ENCODE results near the gene NRXN3. TPM values are rescaled to one million over a fixed set of nuclear protein-coding genes. Genes with fewer than 3 reads are reported as not detected.

NRXN3 gene
- total and polyA plus RNA-seq, 8 donors = 0.29 to 41.1 (median 9.1) TPM

GRCh38 chr14:78950649-78951048 is 780.5 kb downstream of the NRXN3 start:
- no peaks in the 10 kb centered on the region for H3K9me3 ChIP-seq
- H3K27ac ChIP-seq = no peak overlapping the region
- H3K4me3 ChIP-seq = no peak overlapping the region
- TF ChIP-seq EP300 (IDR thresholded peaks at IDR 0.05) (no peak), POLR2AphosphoS5 (IDR thresholded peaks at IDR 0.05) (no peak), CTCF (IDR thresholded peaks at IDR 0.05) (no peak), POLR2A (IDR thresholded peaks at IDR 0.05) (no peak)
- H3K36me3 ChIP-seq = no peaks in the 10 kb centered on the region
- 10 to 33% (median 20%) methylated on average over 3 of the region's 3 CpGs for WGBS, 5 donors
- peak in 1 of 2 donors; percentile 35 for DNase-seq
- H3K27me3 ChIP-seq = no peaks in the 10 kb centered on the region
- intact Hi-C loops (cut with DNase I; ENCODE audit: low total_unique reads) = no loop called here
- no peaks in the 10 kb centered on the region for H3K4me1 ChIP-seq

GRCh38 chr14:78951602-78952001 is 781.4 kb downstream of the NRXN3 start:
- H3K4me3 ChIP-seq = no peak overlapping the region
- no peak for DNase-seq
- no peaks in the 10 kb centered on the region for H3K36me3 ChIP-seq
- H3K4me1 ChIP-seq = no peaks in the 10 kb centered on the region
- no peak overlapping the region for H3K27ac ChIP-seq
- TF ChIP-seq POLR2AphosphoS5 (IDR thresholded peaks at IDR 0.05) (no peak), CTCF (IDR thresholded peaks at IDR 0.05) (no peak), EP300 (IDR thresholded peaks at IDR 0.05) (no peak), POLR2A (IDR thresholded peaks at IDR 0.05) (no peak)
- no peaks in the 10 kb centered on the region for H3K27me3 ChIP-seq
- WGBS, 5 donors = 52 to 65% (median 63%) methylated on average over 3 of the region's 3 CpGs
- intact Hi-C loops (cut with DNase I; ENCODE audit: low total_unique reads) = no loop called here
- no peaks in the 10 kb centered on the region for H3K9me3 ChIP-seq

GRCh38 chr14:78959674-78960264 is 789.6 kb downstream of the NRXN3 start:
- Histone ChIP-seq H3K27me3 (no peaks in the 10 kb centered on the region), H3K4me1 (no peaks in the 10 kb centered on the region), H3K36me3 (no peaks in the 10 kb centered on the region), H3K4me3 (peak overlapping the region in 3 of 4 donors; percentile 16 to 18 (median 17)), H3K27ac (no peak overlapping the region), H3K9me3 (no peaks in the 10 kb centered on the region)
- WGBS, 5 donors = 24 to 30% (median 28%) methylated on average over 9 of the region's 9 CpGs
- TF ChIP-seq POLR2A (IDR thresholded peaks at IDR 0.05) (no peak), CTCF (IDR thresholded peaks at IDR 0.05) (peak in 5 of 7 experiments; percentile 4 to 74 (median 61))
- intact Hi-C loops (cut with DNase I; ENCODE audit: low total_unique reads) = no loop called here
- peak; percentile 66 to 90 for DNase-seq

- no peak for DNase-seq
- TF ChIP-seq POLR2A (IDR thresholded peaks at IDR 0.05) = no peak
- no peak for TF ChIP-seq CTCF (IDR thresholded peaks at IDR 0.05)
- TF ChIP-seq EP300 (IDR thresholded peaks at IDR 0.05) = no peak
- TF ChIP-seq POLR2AphosphoS5 (IDR thresholded peaks at IDR 0.05) = no peak
- H3K4me3 ChIP-seq = no peak overlapping the region
- peaks cover 0 to 6% (median 0%) of the 10 kb centered on the region in 4 donors for H3K4me1 ChIP-seq
- H3K36me3 ChIP-seq = no peaks in the 10 kb centered on the region
- no peaks in the 10 kb centered on the region for H3K27me3 ChIP-seq
- no peaks in the 10 kb centered on the region for H3K9me3 ChIP-seq
- H3K27ac ChIP-seq = no peak overlapping the region
- WGBS, 5 donors = 73 to 81% (median 79%) methylated on average over 10 of the region's 10 CpGs
- intact Hi-C loops (cut with DNase I; ENCODE audit: low total_unique reads) = no loop called here
Observed at GRCh38 chr14:78967111-78967809, 797.1 kb downstream of the NRXN3 start.

Measured in stomach (tissue), 9 donors.